ENCODE results near the gene LGALS1. TPM values are rescaled to one million over a fixed set of nuclear protein-coding genes. Genes with fewer than 3 reads are reported as not detected.
A peak's percentile ranks its signal among the peaks of the same experiment; 100 is the strongest.
"Not testable (repeated sequence)": the region's sequence is repeated elsewhere in the genome, so short reads cannot be mapped to it uniquely, and the experiment has no call there.

LGALS1 gene
- total and polyA plus RNA-seq, 9 of the 15 experiments (the other 6 are each of a cell fraction or from before 2014, with no cell fraction given) = 160 to 800 (median 330) TPM

GRCh38 chr22:37717235-37717634, 41.8 kb downstream of the LGALS1 start:
- intact Hi-C loops (cut with micrococcal nuclease); H3K27me3 ChIP-seq (ENCODE audit: control insufficient read depth in 2 of 2, insufficient read depth in 2 of 2, low read length in 2 of 2); H3K9me3 ChIP-seq (replicated peaks; ENCODE audit: control insufficient read depth, insufficient read depth, low read depth, low read length); H3K9me1 ChIP-seq (ENCODE audit: control insufficient read depth, insufficient read depth, low read length); BruUV-seq (replicated peaks); ATAC-seq; DNase-seq (ENCODE audit: extremely low read depth in 1 of 4, low spot score in 3 of 4); POLR2A ChIA-PET; FAIRE-seq; H3K9ac ChIP-seq (ENCODE audit: insufficient read depth in 1 of 2, low read depth in 2 of 2, low read length in 2 of 2); in situ Hi-C loops (cut with MboI); H3K4me1 ChIP-seq (replicated peaks in 1 of 2; ENCODE audit: control insufficient read depth in 2 of 2, insufficient read depth in 2 of 2, low read length in 2 of 2); H2AFZ ChIP-seq (ENCODE audit: low read depth, low read length); CTCF ChIA-PET (ENCODE audit: low intra/inter-chr PET ratio); H3K4me2 ChIP-seq (ENCODE audit: insufficient read depth, low read length); H3K79me2 ChIP-seq (ENCODE audit: control insufficient read depth, insufficient read depth, low read length); H3K36me3 ChIP-seq (ENCODE audit: control insufficient read depth, insufficient read depth, low read length); H4K20me1 ChIP-seq (replicated peaks; ENCODE audit: control insufficient read depth, insufficient read depth, low read length); H3K4me3 ChIP-seq; H3K27ac ChIP-seq (ENCODE audit: extremely low read depth, low read depth, low read length): not testable (repeated sequence)
- peak; percentile 37 for TF ChIP-seq NFYB (IDR thresholded peaks at IDR 0.05; ENCODE audit: extremely low read depth, insufficient read length)
- 10% methylated on average over 2 of the region's 7 CpGs for WGBS (ENCODE audit: insufficient coverage, low coverage, missing lambda C conversion rate)

DNA sequence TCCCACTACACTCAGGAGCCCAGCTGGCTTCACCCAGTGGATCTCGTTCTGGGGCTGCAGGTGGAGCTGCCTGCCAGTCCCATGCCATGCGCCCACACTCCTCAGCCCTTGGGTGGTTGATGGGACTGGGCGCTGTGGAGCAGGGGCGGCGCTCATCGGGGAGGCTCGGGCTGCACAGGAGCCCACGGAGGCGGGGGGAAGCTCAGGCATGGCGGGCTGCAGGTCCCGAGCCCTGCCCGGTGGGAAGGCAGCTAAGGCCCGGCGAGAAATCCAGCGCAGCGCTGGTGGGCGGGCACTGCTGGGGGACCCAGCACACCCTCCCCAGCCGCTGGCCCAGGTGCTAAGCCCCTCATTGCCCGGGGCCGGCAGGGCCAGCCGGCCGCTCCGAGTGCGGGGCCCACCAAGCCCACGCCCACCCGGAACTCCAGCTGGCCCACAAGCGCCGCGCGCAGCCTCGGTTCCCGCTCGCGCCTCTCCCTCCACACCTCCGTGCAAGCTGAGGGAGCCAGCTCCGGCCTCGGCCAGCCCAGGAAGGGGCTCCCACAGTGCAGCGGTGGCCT, 42.4 kb downstream of the LGALS1 start:
- intact Hi-C loops (cut with micrococcal nuclease); in situ Hi-C loops (cut with MboI); H3K27ac ChIP-seq (ENCODE audit: extremely low read depth, low read depth, low read length); FAIRE-seq; H3K79me2 ChIP-seq (ENCODE audit: control insufficient read depth, insufficient read depth, low read length); CTCF ChIA-PET (ENCODE audit: low intra/inter-chr PET ratio); POLR2A ChIA-PET; H3K9me1 ChIP-seq (ENCODE audit: control insufficient read depth, insufficient read depth, low read length); H3K9me3 ChIP-seq (replicated peaks; ENCODE audit: control insufficient read depth, insufficient read depth, low read depth, low read length); H3K9ac ChIP-seq (ENCODE audit: insufficient read depth in 1 of 2, low read depth in 2 of 2, low read length in 2 of 2); H3K4me2 ChIP-seq (ENCODE audit: insufficient read depth, low read length); H2AFZ ChIP-seq (ENCODE audit: low read depth, low read length); H3K36me3 ChIP-seq (ENCODE audit: control insufficient read depth, insufficient read depth, low read length); H3K4me1 ChIP-seq (replicated peaks in 1 of 2; ENCODE audit: control insufficient read depth in 2 of 2, insufficient read depth in 2 of 2, low read length in 2 of 2); BruUV-seq (replicated peaks); DNase-seq (ENCODE audit: extremely low read depth in 1 of 4, low spot score in 3 of 4); H4K20me1 ChIP-seq (replicated peaks; ENCODE audit: control insufficient read depth, insufficient read depth, low read length); H3K4me3 ChIP-seq; ATAC-seq; H3K27me3 ChIP-seq (ENCODE audit: control insufficient read depth in 2 of 2, insufficient read depth in 2 of 2, low read length in 2 of 2): not testable (repeated sequence)
- WGBS (ENCODE audit: insufficient coverage, low coverage, missing lambda C conversion rate) = 57% methylated on average over 1 of the region's 38 CpGs

Measured in K562 (cell line).